NCI-H2029 (cell line): ENCODE measurements around the gene DUSP28.

Source experiments
- DNase-seq: peaks from one replicate; lab custom pipeline; 2025; lab: John Stamatoyannopoulos, UW

The DUSP28 gene

GRCh38 chr2:240586198-240586918, 26.2 kb downstream of the DUSP28 start, which contains the start of gene CAPN10:
Gene CAPN10, plus strand, starts transcription at chr2:240586734. Its CDS starts 178 bp downstream, at chr2:240586912.
- DNase-seq = peak; percentile 96

- DNase-seq = peak; percentile 31
Observed at GRCh38 chr2:240586919-240587800, 27.0 kb downstream of the DUSP28 start.

GRCh38 chr2:240588006-240588655, 28.0 kb downstream of the DUSP28 start:
- DNase-seq = no peak

GRCh38 chr2:240588669-240589068, 28.5 kb downstream of the DUSP28 start:
- no peak for DNase-seq

GRCh38 chr2:240589375-240589774, 29.2 kb downstream of the DUSP28 start:
- no peak for DNase-seq

GRCh38 chr2:240589850-240590525, 29.8 kb downstream of the DUSP28 start:
- DNase-seq = no peak

- no peak for DNase-seq
Observed at GRCh38 chr2:240590681-240591111, 30.5 kb downstream of the DUSP28 start.

- no peak for DNase-seq
Observed at GRCh38 chr2:240591226-240591625, 31.1 kb downstream of the DUSP28 start.

GRCh38 chr2:240591784-240592183, 31.6 kb downstream of the DUSP28 start:
- DNase-seq = no peak

- no peak for DNase-seq
Observed at GRCh38 chr2:240593026-240593702, 33.0 kb downstream of the DUSP28 start.

GRCh38 chr2:240593703-240594451, 33.7 kb downstream of the DUSP28 start:
- no peak for DNase-seq

- DNase-seq = no peak
Observed at GRCh38 chr2:240594511-240595380, 34.6 kb downstream of the DUSP28 start.

- no peak for DNase-seq
Observed at GRCh38 chr2:240595381-240596079, 35.4 kb downstream of the DUSP28 start.

GRCh38 chr2:240596080-240596460, 35.9 kb downstream of the DUSP28 start:
- DNase-seq = no peak

- peak; percentile 19 for DNase-seq
Observed at GRCh38 chr2:240596491-240596931, 36.4 kb downstream of the DUSP28 start.

- DNase-seq = no peak
Observed at GRCh38 chr2:240597054-240597418, 36.9 kb downstream of the DUSP28 start.

GRCh38 chr2:240597419-240598181, 37.4 kb downstream of the DUSP28 start:
- no peak for DNase-seq

- no peak for DNase-seq
Observed at GRCh38 chr2:240598311-240598911, 38.3 kb downstream of the DUSP28 start.
